Stimulated activated CD4-positive, alpha-beta T cell treated with anti-CD3 and anti-CD28 coated beads, Interleukin-12 subunit alpha, Interleukin-12 subunit beta, amount 100 ng/mL, for 4 hours (primary cell): ENCODE data around the gene ZBTB7C.

Source experiments
- DNase-seq: peaks from one replicate; pipeline ENCODE4 v3.0.0-alpha.2; 2020

ZBTB7C gene

GRCh38 chr18:48351216-48352050 lies 57.8 kb downstream of the ZBTB7C start:
- no peak for DNase-seq

GRCh38 chr18:48348739-48349138 lies 60.4 kb downstream of the ZBTB7C start:
- no peak for DNase-seq

GRCh38 chr18:48347756-48348326 lies 61.3 kb downstream of the ZBTB7C start:
- DNase-seq: no peak

GRCh38 chr18:48345596-48345995 lies 63.6 kb downstream of the ZBTB7C start:
- DNase-seq: no peak

- no peak for DNase-seq
Observed at GRCh38 chr18:48342581-48342980, 66.6 kb downstream of the ZBTB7C start.

- DNase-seq: no peak
Observed at GRCh38 chr18:48342125-48342524, 67.1 kb downstream of the ZBTB7C start.

GRCh38 chr18:48340560-48340959 lies 68.6 kb downstream of the ZBTB7C start:
- DNase-seq: no peak

GRCh38 chr18:48339692-48340091 lies 69.5 kb downstream of the ZBTB7C start:
- DNase-seq: no peak

- DNase-seq: no peak
Observed at GRCh38 chr18:48338915-48339314, 70.3 kb downstream of the ZBTB7C start.

GRCh38 chr18:48337053-48337452 lies 72.1 kb downstream of the ZBTB7C start:
- DNase-seq: no peak

GRCh38 chr18:48336332-48336731 lies 72.9 kb downstream of the ZBTB7C start:
- no peak for DNase-seq

- no peak for DNase-seq
Observed at GRCh38 chr18:48335829-48336228, 73.4 kb downstream of the ZBTB7C start.

GRCh38 chr18:48334845-48335244 lies 74.3 kb downstream of the ZBTB7C start:
- DNase-seq: no peak

GRCh38 chr18:48333563-48333962 lies 75.6 kb downstream of the ZBTB7C start:
- no peak for DNase-seq

- DNase-seq: no peak
Observed at GRCh38 chr18:48330016-48330991, 78.9 kb downstream of the ZBTB7C start.

- DNase-seq: no peak
Observed at GRCh38 chr18:48328473-48329210, 80.5 kb downstream of the ZBTB7C start.

- no peak for DNase-seq
Observed at GRCh38 chr18:48326901-48327675, 82.1 kb downstream of the ZBTB7C start.

GRCh38 chr18:48325115-48325665 lies 84.0 kb downstream of the ZBTB7C start:
- DNase-seq: no peak

GRCh38 chr18:48324651-48325050 lies 84.5 kb downstream of the ZBTB7C start:
- DNase-seq: no peak

- no peak for DNase-seq
Observed at GRCh38 chr18:48323151-48323550, 86.0 kb downstream of the ZBTB7C start.

- no peak for DNase-seq
Observed at GRCh38 chr18:48321536-48321935, 87.6 kb downstream of the ZBTB7C start.

- no peak for DNase-seq
Observed at GRCh38 chr18:48321121-48321520, 88.1 kb downstream of the ZBTB7C start.
